ENCODE data around the gene CD300A. TPM values are rescaled to one million over a fixed set of nuclear protein-coding genes. Genes with fewer than 3 reads are reported as not detected.

CD300A gene
- total and polyA plus RNA-seq, 2 of the 4 experiments (the other 2 are of a cell fraction) = not detected

- H3K56ac ChIP-seq (ENCODE audit: extremely low read depth, insufficient read depth, low read length) = no peak overlapping the region
- TF ChIP-seq MXI1 (IDR thresholded peaks at IDR 0.05; ENCODE audit: borderline replicate concordance, low read depth, low read length) (no peak), CHD1 (IDR thresholded peaks at IDR 0.05; ENCODE audit: low read depth, low read length) (no peak), RCOR1 (IDR thresholded peaks at IDR 0.05; ENCODE audit: insufficient replicate concordance, low read length) (no peak), CEBPB (IDR thresholded peaks at IDR 0.05; ENCODE audit: low read depth, low read length) (no peak), MAZ (IDR thresholded peaks at IDR 0.05; ENCODE audit: borderline replicate concordance, low read depth, low read length) (no peak), MAFK (IDR thresholded peaks at IDR 0.05; ENCODE audit: low read depth, low read length) (no peak), RFX5 (IDR thresholded peaks at IDR 0.05; ENCODE audit: low read depth, low read length) (no peak), POLR2A (IDR thresholded peaks at IDR 0.05; ENCODE audit: low read depth, low read length) (no peak), CTCF (conservative IDR thresholded peaks at IDR 0.05; ENCODE audit: low read depth, low read length) (no peak), BHLHE40 (IDR thresholded peaks at IDR 0.05; ENCODE audit: low read depth, low read length) (no peak), ELK1 (IDR thresholded peaks at IDR 0.05; ENCODE audit: borderline replicate concordance, low read depth, low read length) (no peak), USF2 (IDR thresholded peaks at IDR 0.05; ENCODE audit: low read depth, low read length) (no peak)
- H3K9ac ChIP-seq (ENCODE audit: low read depth, low read length) = no peak overlapping the region
- no peak overlapping the region for H2BK15ac ChIP-seq (ENCODE audit: low read depth, low read length)
- BruUV-seq (replicated peaks) = no TSS peak
- intact Hi-C loops (cut with micrococcal nuclease) = no loop called here
- DNase-seq = no peak
- H3K4me1 ChIP-seq (ENCODE audit: control insufficient read depth, insufficient read depth, low read length) = no peaks in the 10 kb centered on the region
- no peak overlapping the region for H4K91ac ChIP-seq (ENCODE audit: insufficient read depth, low read depth, low read length)
- no peak overlapping the region for H3K4me3 ChIP-seq (ENCODE audit: insufficient read depth, low read depth, low read length)
- no peak overlapping the region for H2AK9ac ChIP-seq (replicated peaks; ENCODE audit: low read depth, low read length, poor library complexity)
- no peaks in the 10 kb centered on the region for H3K9me1 ChIP-seq (ENCODE audit: insufficient read depth, low read length)
- H3K4me2 ChIP-seq (ENCODE audit: low read depth, low read length) = no peak overlapping the region
- H4K8ac ChIP-seq (ENCODE audit: low read depth in 2 of 2, low read length in 2 of 2) = no peak overlapping the region
- H3K14ac ChIP-seq (replicated peaks; ENCODE audit: low read depth, low read length) = no peak overlapping the region
- dilution Hi-C loops (cut with HindIII; ENCODE audit: low sequenced_read_pairs, unreplicated experiment) = no loop called here
- POLR2A ChIA-PET (ENCODE audit: unreplicated experiment) = no interaction called here
- no peak overlapping the region for H2AFZ ChIP-seq (replicated peaks; ENCODE audit: low read length, poor library complexity)
- no peak overlapping the region for H3K4ac ChIP-seq (ENCODE audit: low read depth, low read length)
- H4K20me1 ChIP-seq (ENCODE audit: insufficient read depth, low read length) = no peaks in the 10 kb centered on the region
- CTCF ChIA-PET = no interaction called here
- no peak overlapping the region for H2BK120ac ChIP-seq (ENCODE audit: low read depth, low read length)
- H2BK5ac ChIP-seq (ENCODE audit: low read depth, low read length, poor library complexity, severe bottlenecking) = no peak overlapping the region
- no peak overlapping the region for H3K27ac ChIP-seq (ENCODE audit: insufficient read depth, low read length)
- no peak for ATAC-seq (ENCODE audit: low read depth)
- no peaks in the 10 kb centered on the region for H3K27me3 ChIP-seq (ENCODE audit: control insufficient read depth, insufficient read depth, low read length)
- H2AK5ac ChIP-seq (ENCODE audit: low read depth, low read length) = no peak overlapping the region
- no peaks in the 10 kb centered on the region for H3K36me3 ChIP-seq (ENCODE audit: control insufficient read depth, insufficient read depth, low read length)
- H3K79me1 ChIP-seq (ENCODE audit: low read depth in 1 of 2, low read length in 2 of 2) = no peaks in the 10 kb centered on the region
- no peak overlapping the region for H4K5ac ChIP-seq (ENCODE audit: low read depth, low read length)
- peaks cover 22% of the 10 kb centered on the region for H3K9me3 ChIP-seq (ENCODE audit: control insufficient read depth, insufficient read depth, low read length)
- H3K18ac ChIP-seq (ENCODE audit: low read depth, low read length) = no peak overlapping the region
- no peak overlapping the region for H2BK20ac ChIP-seq (ENCODE audit: low read depth, low read length)
- H3K23ac ChIP-seq (ENCODE audit: low read depth, low read length) = no peak overlapping the region
- 0% methylated on average over 3 of the region's 28 CpGs; no CpG with 5 or more reads in 1 of the 2 experiments for WGBS, 2 experiments (ENCODE audit: extremely low coverage in 2 of 2, insufficient read length in 1 of 2)
- in situ Hi-C loops (cut with MboI; ENCODE audit: low sequenced_read_pairs) = no loop called here
Measured at GRCh38 chr17:74442670-74443515, 23.5 kb upstream of the CD300A start.

All from IMR-90 (cell line).